ENCODE results near the gene CRHR1.

CRHR1 gene

GRCh38 chr17:45771271-45771959 is 12.7 kb upstream of the CRHR1 start:
- Histone ChIP-seq H3K4me3 (replicated peaks; ENCODE audit: low read depth, low read length) (no peak overlapping the region), H3K27me3 (replicated peaks; ENCODE audit: control insufficient read depth, insufficient read depth, low read length) (peaks cover 3% of the 10 kb centered on the region), H3K36me3 (ENCODE audit: control insufficient read depth, insufficient read depth, low read length) (no peaks in the 10 kb centered on the region)
- no peak for TF ChIP-seq CTCF (IDR thresholded peaks at IDR 0.05; ENCODE audit: insufficient read depth, low read length, poor library complexity, severe bottlenecking)
- DNase-seq (ENCODE audit: extremely low read depth, insufficient read length): no peak

GRCh38 chr17:45775148-45775547 is 9.0 kb upstream of the CRHR1 start:
- no peak for DNase-seq (ENCODE audit: extremely low read depth, insufficient read length)
- no peak for TF ChIP-seq CTCF (IDR thresholded peaks at IDR 0.05; ENCODE audit: insufficient read depth, low read length, poor library complexity, severe bottlenecking)
- Histone ChIP-seq H3K27me3 (replicated peaks; ENCODE audit: control insufficient read depth, insufficient read depth, low read length) (peaks cover 3% of the 10 kb centered on the region), H3K36me3 (ENCODE audit: control insufficient read depth, insufficient read depth, low read length) (no peaks in the 10 kb centered on the region), H3K4me3 (replicated peaks; ENCODE audit: low read depth, low read length) (no peak overlapping the region)

GRCh38 chr17:45775576-45776011 is 8.5 kb upstream of the CRHR1 start:
- no peak for TF ChIP-seq CTCF (IDR thresholded peaks at IDR 0.05; ENCODE audit: insufficient read depth, low read length, poor library complexity, severe bottlenecking)
- no peak for DNase-seq (ENCODE audit: extremely low read depth, insufficient read length)
- no peak overlapping the region for H3K4me3 ChIP-seq (replicated peaks; ENCODE audit: low read depth, low read length)
- H3K36me3 ChIP-seq (ENCODE audit: control insufficient read depth, insufficient read depth, low read length): no peaks in the 10 kb centered on the region
- peaks cover 3% of the 10 kb centered on the region for H3K27me3 ChIP-seq (replicated peaks; ENCODE audit: control insufficient read depth, insufficient read depth, low read length)

GRCh38 chr17:45776896-45777295 is 7.2 kb upstream of the CRHR1 start:
- Histone ChIP-seq H3K4me3 (replicated peaks; ENCODE audit: low read depth, low read length) (no peak overlapping the region), H3K36me3 (ENCODE audit: control insufficient read depth, insufficient read depth, low read length) (no peaks in the 10 kb centered on the region), H3K27me3 (replicated peaks; ENCODE audit: control insufficient read depth, insufficient read depth, low read length) (no peaks in the 10 kb centered on the region; the same call in 1 of the 2 replicates)
- TF ChIP-seq CTCF (IDR thresholded peaks at IDR 0.05; ENCODE audit: insufficient read depth, low read length, poor library complexity, severe bottlenecking): no peak
- no peak for DNase-seq (ENCODE audit: extremely low read depth, insufficient read length)

- no peak for DNase-seq (ENCODE audit: extremely low read depth, insufficient read length)
- no peak overlapping the region for H3K4me3 ChIP-seq (replicated peaks; ENCODE audit: low read depth, low read length)
- no peak for TF ChIP-seq CTCF (IDR thresholded peaks at IDR 0.05; ENCODE audit: insufficient read depth, low read length, poor library complexity, severe bottlenecking)
- no peaks in the 10 kb centered on the region; the same call in 1 of the 2 replicates for H3K27me3 ChIP-seq (replicated peaks; ENCODE audit: control insufficient read depth, insufficient read depth, low read length)
- H3K36me3 ChIP-seq (ENCODE audit: control insufficient read depth, insufficient read depth, low read length): no peaks in the 10 kb centered on the region
Measured at GRCh38 chr17:45777388-45777787, 6.7 kb upstream of the CRHR1 start.

GRCh38 chr17:45780921-45781320 is 3.2 kb upstream of the CRHR1 start:
- Histone ChIP-seq H3K36me3 (ENCODE audit: control insufficient read depth, insufficient read depth, low read length) (no peaks in the 10 kb centered on the region), H3K27me3 (replicated peaks; ENCODE audit: control insufficient read depth, insufficient read depth, low read length) (peaks cover 2% of the 10 kb centered on the region), H3K4me3 (replicated peaks; ENCODE audit: low read depth, low read length) (no peak overlapping the region)
- TF ChIP-seq CTCF (IDR thresholded peaks at IDR 0.05; ENCODE audit: insufficient read depth, low read length, poor library complexity, severe bottlenecking): no peak
- no peak for DNase-seq (ENCODE audit: extremely low read depth, insufficient read length)

All from GM06990 (cell line).